Measurements from ENCODE around the gene CORO7. TPM values are rescaled to one million over a fixed set of nuclear protein-coding genes. Genes with fewer than 3 reads are reported as not detected.
A peak's percentile ranks its signal among the peaks of the same experiment; 100 is the strongest.

The CORO7 gene
- total RNA-seq, 1 donor from 2014 or later: 30.9 TPM

DNA sequence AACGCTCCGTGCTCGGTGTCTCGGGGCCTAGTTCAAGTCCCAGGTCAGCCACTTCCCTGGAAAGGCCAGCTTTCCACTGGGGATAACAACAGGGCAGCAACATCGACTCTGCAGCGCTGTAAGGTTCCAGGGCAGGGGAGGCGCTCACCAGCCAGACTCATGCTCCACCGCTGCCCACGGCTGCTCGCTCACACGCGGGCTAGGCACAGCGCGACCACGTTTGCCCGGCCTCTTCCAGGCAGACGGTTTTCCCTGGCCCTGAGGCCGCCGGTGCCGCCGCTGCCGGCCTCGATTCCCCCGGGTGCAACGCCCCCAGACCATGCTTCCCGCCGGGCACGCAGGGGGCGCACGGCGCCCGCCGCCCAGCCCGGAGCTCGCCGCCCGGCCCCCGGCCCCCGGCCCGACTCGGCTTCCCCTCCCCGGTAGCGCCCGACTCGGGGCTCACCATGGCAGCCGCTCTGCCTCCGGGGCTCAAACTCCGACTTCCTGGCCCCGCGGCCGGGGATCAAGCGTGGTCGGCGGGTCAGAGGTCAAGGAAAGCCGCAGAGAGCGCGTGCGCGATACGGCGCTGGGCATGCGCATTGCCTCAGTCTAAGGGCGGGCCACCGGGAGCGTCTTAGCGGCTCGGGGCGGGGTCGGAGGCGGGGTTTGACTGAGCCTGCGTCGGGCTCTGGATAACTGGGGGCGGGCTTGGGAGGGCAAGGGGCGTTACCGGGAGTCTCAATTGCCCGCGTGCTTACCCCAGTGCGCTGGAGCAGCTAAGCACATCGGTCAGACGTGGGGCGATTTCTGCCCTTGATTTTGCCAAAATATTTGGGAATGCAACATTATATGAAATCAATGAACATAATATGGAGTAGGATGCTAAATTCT lies 65.4 kb downstream of the CORO7 start, which contains the start of gene PAM16:
TSS of gene PAM16 (minus strand) at position 535 of the 873 bp plus-strand sequence. CDS start at position 448, 87 bp downstream.
- peak within 1 kb of the TSS; percentile 67 for H3K27ac ChIP-seq
- peaks cover 32% of the 10 kb centered on the region for H3K4me1 ChIP-seq
- H3K9me3 ChIP-seq: no peaks in the 10 kb centered on the region
- no peaks in the 10 kb centered on the region for H3K27me3 ChIP-seq
- TF ChIP-seq, protein P1, sequence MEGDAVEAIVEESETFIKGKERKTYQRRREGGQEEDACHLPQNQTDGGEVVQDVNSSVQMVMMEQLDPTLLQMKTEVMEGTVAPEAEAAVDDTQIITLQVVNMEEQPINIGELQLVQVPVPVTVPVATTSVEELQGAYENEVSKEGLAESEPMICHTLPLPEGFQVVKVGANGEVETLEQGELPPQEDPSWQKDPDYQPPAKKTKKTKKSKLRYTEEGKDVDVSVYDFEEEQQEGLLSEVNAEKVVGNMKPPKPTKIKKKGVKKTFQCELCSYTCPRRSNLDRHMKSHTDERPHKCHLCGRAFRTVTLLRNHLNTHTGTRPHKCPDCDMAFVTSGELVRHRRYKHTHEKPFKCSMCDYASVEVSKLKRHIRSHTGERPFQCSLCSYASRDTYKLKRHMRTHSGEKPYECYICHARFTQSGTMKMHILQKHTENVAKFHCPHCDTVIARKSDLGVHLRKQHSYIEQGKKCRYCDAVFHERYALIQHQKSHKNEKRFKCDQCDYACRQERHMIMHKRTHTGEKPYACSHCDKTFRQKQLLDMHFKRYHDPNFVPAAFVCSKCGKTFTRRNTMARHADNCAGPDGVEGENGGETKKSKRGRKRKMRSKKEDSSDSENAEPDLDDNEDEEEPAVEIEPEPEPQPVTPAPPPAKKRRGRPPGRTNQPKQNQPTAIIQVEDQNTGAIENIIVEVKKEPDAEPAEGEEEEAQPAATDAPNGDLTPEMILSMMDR (IDR thresholded peaks at IDR 0.05): peak in 2 of 3 experiments; percentile 13 to 36
- TF ChIP-seq POLR2AphosphoS5 (IDR thresholded peaks at IDR 0.05; ENCODE audit: insufficient read depth in 1 of 2, low read depth in 1 of 2) (peak; percentile 59 to 82), POLR2A (IDR thresholded peaks at IDR 0.05) (peak in 1 of 2 donors; percentile 30)
- H3K36me3 ChIP-seq: no peaks in the 10 kb centered on the region
- H3K4me3 ChIP-seq: peak within 1 kb of the TSS; percentile 89 to 96
- intact Hi-C loops (cut with DNase I): no loop called here
- DNase-seq (ENCODE audit: extremely low spot score in 2 of 2): no peak

DNA sequence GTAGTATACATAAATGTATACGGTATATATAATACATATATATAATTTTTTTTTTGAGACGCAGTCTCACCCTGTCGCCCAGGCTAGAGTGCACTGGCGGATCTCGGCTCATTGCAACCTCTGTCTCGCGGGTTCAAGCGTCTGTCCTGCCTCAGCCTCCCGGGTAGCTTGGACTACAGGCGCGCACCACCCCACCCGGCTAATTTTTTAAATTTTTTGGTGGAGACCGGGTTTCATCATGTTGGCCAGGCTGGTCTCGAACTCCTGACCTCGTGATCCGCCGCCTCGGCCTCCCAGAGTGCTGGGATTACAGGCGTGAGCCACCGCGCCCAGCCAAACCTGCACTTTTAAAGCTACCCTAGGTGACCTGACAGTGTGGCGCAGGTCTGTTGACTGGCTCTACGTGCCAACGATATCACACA lies 66.0 kb downstream of the CORO7 start:
- Histone ChIP-seq H3K36me3 (no peaks in the 10 kb centered on the region), H3K27ac (peak overlapping the region; percentile 67), H3K4me3 (peak overlapping the region; percentile 89 to 96), H3K27me3 (no peaks in the 10 kb centered on the region), H3K9me3 (no peaks in the 10 kb centered on the region), H3K4me1 (peaks cover 32% of the 10 kb centered on the region)
- no peak for DNase-seq (ENCODE audit: extremely low spot score in 2 of 2)
- TF ChIP-seq, protein P1 (IDR thresholded peaks at IDR 0.05): no peak
- TF ChIP-seq POLR2AphosphoS5 (IDR thresholded peaks at IDR 0.05; ENCODE audit: insufficient read depth in 1 of 2, low read depth in 1 of 2) (no peak), POLR2A (IDR thresholded peaks at IDR 0.05) (no peak)
- intact Hi-C loops (cut with DNase I): no loop called here

DNA sequence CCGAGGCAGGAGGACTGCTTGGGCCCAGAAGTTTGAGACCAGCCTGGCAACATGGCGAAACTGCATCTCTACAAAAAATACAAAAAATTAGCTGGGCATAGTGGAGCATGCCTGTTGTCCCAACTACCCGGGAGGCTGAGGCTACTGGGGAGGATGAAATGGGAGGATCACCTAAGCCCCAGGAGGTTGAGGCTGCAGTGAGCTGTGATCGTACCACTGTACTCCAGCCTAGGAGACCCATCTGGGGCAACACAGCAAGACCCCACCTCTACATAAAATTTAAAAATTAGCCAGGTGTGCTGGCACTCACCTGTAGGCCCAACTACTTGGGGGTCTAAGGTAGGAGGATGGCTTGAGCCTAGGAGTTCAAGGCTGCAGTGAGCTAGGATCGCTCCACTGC lies 67.1 kb downstream of the CORO7 start:
- Histone ChIP-seq H3K9me3 (no peaks in the 10 kb centered on the region), H3K4me1 (peaks cover 32% of the 10 kb centered on the region), H3K36me3 (no peaks in the 10 kb centered on the region), H3K27me3 (no peaks in the 10 kb centered on the region), H3K4me3 (no peak overlapping the region), H3K27ac (no peak overlapping the region)
- intact Hi-C loops (cut with DNase I): no loop called here
- no peak for DNase-seq (ENCODE audit: extremely low spot score in 2 of 2)
- no peak for TF ChIP-seq POLR2AphosphoS5 (IDR thresholded peaks at IDR 0.05; ENCODE audit: insufficient read depth in 1 of 2, low read depth in 1 of 2)
- TF ChIP-seq, protein P1 (IDR thresholded peaks at IDR 0.05): no peak
- no peak for TF ChIP-seq POLR2A (IDR thresholded peaks at IDR 0.05)

DNA sequence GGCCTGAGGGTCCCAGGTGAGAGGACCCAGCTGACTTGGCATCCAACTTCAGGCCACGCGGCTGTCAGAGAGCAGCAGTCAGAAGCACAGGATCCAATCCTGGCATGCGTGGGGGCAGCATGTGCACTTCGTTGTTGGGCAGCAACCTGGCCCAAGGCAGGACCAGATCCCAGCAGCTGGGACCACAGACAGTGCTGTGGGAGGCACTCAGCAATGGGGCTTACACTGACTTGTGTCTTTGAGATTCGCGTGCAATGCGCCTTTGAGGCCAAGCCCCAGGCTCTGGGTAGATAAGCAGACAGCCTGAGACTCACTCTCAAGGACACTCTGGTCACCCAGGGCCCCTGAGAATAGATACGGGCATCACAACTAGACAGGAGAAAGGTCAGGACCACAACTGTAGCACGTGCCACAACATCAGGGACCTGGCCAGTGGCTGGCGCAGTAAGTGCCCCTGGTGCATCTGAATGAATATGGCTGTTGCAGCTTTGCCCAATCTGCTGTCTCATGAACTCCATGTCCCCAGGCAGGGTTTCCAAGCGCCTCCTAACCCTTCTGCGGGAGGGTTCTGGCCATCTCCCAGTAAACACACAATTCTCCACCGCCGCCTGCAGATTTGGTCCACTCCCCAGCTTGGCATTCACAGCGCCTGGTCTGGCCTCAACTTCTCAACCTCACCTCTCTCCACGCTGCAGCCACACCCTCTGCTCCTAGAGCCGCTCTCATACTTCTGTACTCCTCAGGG lies 68.5 kb downstream of the CORO7 start:
- TF ChIP-seq, protein P1 (IDR thresholded peaks at IDR 0.05): no peak
- TF ChIP-seq POLR2A (IDR thresholded peaks at IDR 0.05): no peak
- no peak for TF ChIP-seq POLR2AphosphoS5 (IDR thresholded peaks at IDR 0.05; ENCODE audit: insufficient read depth in 1 of 2, low read depth in 1 of 2)
- no peaks in the 10 kb centered on the region for H3K27me3 ChIP-seq
- DNase-seq (ENCODE audit: extremely low spot score in 2 of 2): no peak
- no peak overlapping the region for H3K27ac ChIP-seq
- peaks cover 32% of the 10 kb centered on the region for H3K4me1 ChIP-seq
- H3K36me3 ChIP-seq: no peaks in the 10 kb centered on the region
- H3K4me3 ChIP-seq: no peak overlapping the region
- intact Hi-C loops (cut with DNase I): no loop called here
- H3K9me3 ChIP-seq: no peaks in the 10 kb centered on the region

Data from vagina (tissue), 2 donors.